HG02970 (cell line): Measurements from ENCODE around the gene LKAAEAR1.

Experiments used
- ATAC-seq: cut with Tn5 transposase; IDR thresholded peaks from one replicate; pipeline ENCODE4 v1.9.1; 2021; ENCODE audit warnings: mild to moderate bottlenecking, moderate library complexity, moderate number of reproducible peaks; ENCODE audit not compliant: unreplicated experiment, low FRiP score

The LKAAEAR1 gene

DNA sequence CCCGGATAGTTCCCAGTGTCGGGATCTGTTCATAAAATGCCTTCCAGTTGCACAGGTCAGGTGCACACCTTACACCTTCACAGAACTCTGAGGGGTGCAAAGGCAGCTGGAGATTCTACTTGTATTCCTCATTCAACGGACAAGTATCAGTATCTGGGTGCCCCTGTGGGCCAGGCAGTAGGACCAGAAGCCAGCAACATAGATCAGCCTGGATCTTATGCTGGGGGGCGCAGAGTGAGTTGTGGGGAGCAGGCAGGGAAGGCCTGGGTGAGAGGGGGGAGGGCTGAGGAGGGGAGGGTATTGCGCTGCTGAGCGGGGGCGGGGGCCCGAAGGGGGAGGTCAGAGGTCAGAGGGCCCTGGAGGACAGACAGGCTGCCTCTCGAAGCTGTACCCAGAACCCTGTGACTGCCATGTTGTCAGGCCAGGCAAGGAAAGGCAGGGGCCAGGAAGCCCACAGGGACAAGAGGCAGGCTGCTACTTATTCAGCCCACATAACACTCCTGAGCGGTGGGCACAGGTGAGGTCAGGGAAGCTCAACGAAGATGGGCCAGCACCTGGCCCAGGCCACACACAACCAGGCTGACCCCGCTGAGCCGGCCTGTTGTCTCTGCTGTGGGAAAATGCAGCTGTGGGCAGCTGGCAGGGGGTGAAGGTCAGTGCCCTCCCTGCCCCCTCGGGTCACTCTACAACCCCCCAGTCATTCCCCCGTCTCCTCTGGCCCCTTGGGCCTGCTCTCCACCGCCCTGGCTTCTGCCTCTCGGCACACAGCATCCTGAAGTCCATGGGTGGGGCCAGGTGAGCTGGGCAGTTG is 3.2 kb downstream of the LKAAEAR1 start:
- no peak for ATAC-seq

DNA sequence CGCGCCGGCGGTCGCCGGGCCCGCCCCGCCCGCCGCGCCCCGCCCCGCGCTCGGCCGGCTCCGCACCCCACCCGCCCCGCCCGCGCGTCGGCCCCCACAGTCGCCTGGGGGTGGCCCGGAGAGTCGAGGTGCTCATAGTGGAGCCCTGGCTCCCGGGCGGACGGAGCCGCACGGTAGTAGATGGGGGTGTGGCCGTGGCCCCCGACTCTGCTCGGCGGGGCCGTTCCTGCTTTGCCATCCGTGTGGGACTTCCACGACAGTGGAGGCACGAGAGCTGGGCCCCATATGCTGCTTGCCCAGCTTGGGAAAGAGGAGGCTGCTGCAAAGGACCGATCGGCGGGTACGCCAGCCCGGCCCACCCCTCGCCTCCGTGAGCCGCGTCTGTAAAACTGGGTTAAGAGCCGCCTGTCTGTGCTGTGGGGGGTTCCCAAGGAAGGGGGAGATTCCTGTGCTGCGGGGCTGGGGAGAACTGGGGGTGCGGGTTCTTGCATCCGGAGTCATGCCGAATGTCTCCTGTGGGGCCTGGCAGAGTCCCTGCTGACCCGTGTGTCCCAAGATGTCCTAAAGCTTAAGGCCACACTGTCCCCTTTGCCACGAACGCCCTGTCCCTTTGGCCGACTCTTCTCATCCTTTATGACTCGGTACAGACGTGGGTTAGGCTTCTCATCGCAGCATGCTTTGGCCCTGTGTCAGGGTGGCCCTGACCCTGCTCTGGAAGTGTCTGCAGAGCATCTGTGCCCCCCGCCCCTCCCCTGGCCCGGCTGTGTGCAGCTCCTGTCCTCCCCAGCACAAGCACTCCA is 4.0 kb downstream of the LKAAEAR1 start, which contains the start of gene OPRL1:
TSS of gene OPRL1 (plus strand) at position 70 of the 800 bp plus-strand sequence. CDS start 12,639 bp downstream, outside the sequence.
- no peak for ATAC-seq

DNA sequence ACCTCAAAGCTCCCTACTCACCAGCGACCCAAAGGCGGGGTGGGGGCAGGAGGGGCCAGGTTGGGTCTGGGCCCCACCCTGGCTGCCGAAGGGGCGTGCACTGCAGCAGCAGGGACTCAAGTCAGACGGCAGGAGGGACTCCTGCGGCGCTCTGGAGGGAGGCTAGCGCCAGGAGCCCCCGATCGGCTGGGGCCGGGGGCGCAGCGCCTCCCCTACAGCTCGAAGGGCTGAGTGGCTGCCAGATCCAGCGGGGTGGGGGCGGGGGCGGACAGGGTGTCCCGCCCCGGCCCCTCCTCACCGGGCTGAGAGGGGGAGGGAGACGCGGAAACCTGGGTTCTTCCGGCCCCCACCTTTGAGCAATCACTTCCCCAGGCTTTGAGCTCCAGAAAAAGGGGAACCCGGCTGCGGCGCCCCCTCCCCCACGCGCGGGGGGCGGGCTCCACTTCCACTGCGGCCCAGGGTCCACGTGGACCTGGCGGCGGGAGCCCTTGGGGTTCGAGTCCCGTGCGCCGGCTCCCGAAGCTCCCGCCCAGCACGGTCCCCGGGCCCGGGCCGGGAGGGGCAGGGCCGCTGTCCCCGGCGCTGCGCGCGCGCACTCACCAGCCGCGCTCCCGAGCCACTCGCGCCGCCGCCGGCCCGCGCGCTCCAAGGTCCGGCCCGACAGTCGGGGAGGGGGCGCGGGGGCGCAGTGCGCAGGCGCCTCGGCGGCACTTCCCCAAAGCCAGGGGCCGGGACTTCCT is 4.8 kb downstream of the LKAAEAR1 start, which contains the start of gene RGS19:
TSS of gene RGS19 (minus strand) at position 246 of the 740 bp plus-strand sequence. CDS start 2,632 bp downstream, outside the sequence.
- peak; percentile 40 for ATAC-seq

DNA sequence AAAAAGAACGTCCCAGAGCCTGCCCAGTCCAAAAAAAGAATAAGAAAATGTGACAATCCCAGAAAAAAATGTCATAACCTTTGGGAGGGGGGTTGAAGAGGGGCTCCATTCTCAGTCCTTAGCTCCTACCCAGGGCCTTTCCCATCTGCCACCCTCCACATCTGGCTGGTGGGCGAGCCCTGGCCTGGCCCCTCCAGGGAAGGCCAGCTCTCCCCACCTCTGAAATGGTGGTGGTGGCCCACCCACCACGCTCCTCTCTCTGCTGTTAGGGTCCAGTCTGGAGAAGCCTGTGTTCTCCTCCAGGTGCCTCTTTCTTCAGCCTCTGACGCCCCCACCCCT is 5.3 kb downstream of the LKAAEAR1 start:
- ATAC-seq, result no peak

DNA sequence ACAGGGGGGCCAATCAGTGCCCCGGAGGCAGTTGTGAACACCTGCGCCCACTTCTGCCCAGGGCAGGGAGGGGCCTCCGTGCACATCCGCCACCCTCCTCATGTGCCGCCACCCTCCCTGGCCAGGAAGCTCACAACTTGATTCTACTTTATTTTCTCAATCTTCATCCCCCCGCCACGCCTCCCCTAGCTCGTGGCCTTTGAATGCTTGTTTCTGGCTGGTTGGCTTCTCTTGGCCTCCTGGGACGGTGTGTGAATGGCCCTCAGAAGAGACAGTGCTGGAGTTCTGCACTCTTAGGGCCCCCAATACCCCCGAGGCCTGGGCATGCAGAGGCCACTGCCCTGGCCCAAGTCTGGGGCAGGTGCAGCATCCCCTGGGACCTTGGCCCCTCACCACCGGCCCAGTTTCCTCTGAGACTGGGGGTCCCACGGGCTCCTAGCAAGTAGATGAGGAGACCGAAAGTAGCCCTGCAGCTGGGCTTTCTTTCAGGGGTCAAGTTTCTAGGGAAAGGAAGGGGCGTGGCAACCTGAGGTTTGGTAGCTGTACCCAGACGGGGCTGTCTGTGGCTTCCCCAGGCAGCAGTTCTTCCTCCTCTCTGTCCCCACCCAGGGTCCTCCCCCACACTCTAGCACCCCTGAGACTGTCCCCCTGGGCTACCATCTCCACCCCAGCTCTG is 6.2 kb downstream of the LKAAEAR1 start:
- no peak for ATAC-seq

DNA sequence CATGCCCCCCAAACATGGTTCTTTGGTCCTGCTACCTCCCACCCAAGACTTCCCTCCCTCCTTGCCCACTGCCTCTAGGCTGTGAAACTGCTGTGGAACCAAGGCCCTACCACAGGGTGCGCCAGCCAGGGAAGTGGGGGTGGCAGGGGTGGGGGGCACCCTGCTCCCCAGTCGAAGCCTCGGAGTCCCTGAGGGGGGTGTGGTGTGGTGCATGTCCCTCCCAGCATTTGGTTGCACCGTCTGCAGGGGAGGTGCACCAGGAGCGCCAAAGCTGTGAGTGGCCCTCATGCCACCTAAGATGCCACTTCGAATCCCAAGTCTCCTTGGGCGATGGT is 6.7 kb downstream of the LKAAEAR1 start:
- no peak for ATAC-seq

DNA sequence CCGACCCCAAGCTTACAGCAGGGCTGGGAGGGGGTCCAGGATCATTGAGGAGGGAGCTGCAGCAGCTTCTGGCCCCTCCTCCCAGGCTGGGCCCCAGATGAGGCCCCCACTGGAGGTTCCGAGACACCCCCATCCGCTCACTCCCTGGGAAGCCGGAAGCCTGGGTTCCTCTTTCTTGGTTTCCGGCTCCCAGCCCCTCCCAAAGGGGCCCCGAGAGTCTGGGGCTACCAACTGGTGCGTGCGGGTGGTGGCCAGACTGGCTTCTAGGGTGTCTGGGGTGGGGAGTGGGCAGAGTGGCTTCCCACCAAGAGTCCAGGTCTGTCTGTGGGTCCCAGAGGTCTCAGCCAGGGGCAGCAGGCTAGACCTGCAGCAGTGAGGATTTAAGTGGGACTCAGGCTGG is 7.1 kb downstream of the LKAAEAR1 start:
- ATAC-seq, result no peak

DNA sequence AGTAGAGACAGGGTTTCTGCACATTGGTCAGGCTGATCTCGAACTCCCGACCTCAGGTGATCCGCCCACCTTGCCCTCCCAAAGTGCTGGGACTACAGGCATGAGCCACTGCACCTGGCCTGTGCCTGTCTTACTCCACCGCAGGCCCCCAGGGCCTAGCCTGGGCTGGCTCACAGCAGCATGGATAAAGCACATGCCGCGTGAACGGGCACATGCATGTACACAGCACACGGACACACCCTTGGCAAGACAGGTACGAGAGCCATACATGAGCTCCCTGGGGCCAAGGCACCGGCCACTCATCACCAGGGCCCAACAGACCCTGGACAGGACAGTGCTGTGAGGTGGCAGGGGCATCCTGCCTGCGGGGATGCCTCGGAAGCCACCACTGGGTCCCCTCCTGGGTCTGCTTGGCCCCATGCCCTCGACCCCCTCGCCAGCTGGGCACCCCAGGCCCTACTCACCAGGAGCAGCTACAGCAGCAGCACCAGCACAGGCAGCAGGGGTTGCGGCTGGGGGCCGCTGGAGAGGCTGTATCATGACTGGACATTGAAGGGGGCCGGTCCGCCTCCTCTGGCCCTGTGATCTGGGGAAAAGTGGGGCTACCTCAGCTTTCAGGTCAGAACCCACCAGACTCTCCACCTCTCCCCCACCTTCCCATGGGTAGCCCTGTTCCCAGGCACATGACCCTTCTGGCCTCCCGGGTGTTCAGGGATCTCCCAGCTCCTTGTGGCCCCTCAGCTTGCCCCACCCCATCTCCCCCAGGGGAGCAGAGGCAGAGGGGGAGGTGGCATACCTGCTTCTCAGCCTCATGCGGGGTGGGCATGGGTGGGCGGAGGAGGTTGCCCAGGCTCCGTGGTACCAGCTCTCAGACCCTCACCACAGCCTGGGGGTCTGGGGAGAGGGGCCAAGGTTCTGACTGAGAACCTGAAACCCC is 7.9 kb downstream of the LKAAEAR1 start:
- no peak for ATAC-seq

DNA sequence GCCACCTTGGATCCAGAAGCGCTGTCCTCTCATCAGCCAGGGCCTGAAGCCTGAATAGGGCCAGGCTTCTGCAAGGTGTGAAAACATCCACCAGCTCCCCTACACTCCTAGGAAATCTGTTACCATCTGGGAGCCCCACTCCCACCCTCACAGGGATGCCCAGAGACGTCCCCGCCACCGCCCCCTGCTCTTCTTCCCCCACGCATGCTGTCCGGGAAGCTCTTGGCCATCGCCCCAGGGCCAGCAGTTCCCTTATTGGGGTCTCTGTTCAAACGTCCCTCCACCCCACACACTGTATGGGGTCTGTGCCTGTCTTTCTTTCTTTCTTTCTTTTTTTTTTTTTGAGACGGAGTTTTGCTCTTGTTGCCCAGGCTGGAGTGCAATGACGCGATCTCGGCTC is 8.6 kb downstream of the LKAAEAR1 start:
- ATAC-seq, result no peak

DNA sequence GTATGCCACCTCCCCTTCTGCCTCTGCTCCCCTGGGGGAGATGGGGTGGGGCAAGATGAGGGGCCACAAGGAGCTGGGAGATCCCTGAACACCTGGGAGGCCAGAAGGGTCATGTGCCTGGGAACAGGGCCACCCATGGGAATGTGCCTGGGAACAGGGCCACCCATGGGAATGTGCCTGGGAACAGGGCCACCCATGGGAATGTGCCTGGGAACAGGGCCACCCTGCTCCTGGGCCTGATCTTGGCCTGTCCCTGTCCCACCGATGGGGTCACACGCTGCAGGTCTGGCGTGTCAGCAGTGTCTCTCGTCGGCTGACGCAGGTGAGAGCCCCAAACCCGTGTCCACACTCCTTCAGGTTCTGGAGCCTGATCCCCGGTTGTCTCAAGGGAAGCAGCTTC is 9.2 kb downstream of the LKAAEAR1 start:
- no peak for ATAC-seq

DNA sequence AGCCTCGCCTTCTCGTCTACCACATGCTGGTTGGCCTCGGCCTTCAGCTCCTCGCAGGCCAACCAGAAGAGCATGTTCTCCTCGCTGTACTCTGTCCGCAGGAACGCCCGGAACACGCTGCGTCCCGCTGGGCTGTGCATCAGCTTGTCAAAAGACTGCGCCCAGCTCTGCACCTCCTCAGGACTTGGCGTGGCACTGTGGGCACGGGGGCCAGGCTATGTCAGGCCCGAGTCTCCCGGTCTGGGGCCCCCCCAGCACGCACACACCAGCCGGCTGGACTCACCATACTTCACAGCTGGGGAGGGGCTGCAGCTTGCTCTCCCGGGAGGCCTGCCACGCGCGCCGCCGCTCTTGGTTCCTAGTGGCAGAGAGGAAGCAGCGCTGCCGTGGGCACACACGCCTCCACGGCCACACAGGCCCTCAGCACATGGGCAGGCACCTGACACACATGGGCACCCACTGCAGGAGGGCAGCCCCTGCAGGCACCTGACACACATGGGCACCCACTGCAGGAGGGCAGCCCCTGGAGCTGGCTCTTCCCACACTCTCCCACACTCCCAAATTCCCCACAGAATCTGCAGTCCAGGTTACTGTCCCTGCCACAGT is 9.9 kb downstream of the LKAAEAR1 start:
- no peak for ATAC-seq

DNA sequence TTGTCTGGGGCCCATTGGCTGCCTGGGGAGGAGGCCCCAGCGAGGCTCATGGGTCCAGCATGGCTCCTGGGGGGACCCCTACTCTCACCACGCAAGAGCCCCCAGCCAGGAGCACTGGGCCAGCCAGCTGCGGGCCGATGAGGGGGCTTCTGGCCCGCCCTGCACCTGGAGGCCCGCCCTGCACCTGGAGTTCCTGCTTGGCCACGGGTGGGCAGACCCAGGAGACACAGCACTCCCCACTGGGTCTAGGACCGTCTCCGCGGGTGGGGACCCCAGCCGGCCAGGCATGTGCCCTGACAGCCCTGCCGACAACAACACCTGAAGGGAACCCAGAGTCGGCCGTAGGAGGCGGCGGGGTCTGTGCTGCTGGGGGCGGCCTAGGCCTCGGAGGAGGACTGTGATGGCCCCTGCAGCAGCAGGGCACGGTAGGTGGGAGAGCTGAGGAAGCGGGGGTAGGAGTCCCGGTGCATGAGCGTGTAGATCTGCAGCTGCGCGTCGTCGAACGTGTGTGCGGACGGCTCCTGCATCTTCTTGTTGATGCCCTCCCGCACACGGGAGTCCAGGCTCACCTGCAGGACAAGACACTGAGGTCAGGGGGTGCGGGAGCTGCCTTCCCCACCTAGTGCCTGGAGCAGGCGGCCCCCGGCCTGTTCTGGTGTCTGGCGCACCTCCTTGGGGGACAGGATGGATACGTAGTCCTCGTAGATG is 10.6 kb downstream of the LKAAEAR1 start:
- no peak for ATAC-seq

DNA sequence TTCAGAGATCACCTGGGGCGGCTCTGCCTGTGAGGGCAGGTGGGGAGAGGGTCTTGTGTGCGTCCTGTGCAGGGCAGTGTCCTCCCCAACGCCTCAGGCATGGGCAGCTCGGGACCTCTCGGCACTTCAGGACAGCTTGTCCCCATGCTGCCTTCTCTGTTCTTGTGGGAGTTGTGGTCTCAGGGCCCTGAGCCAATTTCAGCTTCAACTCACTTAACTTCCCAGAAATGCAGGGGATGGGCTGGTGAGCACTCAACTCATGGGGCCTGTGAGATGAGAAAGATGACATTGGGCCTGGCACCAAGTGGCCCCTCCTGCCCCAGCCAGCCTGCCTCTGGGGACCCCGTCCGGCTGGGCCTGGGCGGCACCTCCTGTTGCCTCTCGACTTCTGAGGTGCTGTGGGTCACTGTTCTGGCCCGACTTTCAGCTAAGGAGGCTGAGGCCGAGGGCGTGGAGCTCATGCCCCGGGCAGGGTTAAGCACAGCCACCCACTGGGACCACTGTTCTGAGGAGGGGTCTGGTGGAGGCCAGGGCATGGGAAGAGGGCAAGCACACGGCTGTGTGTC is 11.6 kb downstream of the LKAAEAR1 start:
- ATAC-seq, result no peak

DNA sequence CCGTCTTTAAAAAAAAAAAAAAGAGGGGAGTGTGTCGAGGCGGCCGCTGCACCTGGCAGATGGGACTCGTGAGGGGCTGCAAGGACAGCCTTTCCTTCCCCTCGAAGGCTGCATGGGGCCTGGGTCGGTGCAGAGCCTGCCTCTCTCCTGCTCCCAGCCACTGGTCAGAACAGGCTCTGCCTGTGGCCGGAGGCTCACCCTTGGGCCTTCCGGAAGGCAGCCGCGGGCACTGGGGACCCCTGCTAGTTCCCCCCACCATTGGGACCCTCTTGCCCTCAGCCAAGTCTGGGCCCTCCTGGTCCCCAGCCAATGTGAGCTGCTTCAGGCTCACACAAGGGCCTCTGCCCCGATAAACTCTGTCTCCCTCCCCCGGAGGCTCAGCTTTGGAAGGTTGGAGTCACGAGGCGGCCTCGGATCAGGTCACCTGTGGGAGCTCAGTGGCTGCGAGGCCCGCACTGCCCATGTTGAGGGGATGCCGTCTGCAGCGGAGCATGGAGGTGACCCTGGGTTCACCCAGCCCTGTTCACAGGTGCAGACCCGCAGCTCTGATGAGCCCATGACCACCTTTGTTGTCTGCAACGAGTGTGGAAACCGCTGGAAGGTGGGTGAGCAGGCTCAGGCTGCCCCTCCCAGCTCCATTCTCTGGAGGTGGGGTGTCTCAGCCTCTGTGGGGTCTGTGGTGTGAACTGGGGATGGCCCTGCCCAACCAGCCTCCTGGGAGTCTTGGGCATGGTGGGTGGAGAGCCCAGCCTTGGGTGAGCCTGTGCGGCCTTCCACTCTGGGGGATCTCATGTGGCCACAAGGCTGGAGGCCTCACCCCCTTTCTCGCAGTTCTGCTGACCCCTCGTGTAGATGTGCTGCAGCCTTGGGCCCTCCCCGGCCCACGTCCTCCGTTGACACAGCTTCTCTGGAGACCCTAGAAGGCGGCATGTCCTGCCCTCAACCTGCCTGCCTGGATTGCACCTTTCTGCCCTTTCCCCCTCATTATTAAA is 12.6 kb downstream of the LKAAEAR1 start:
- ATAC-seq, result no peak

DNA sequence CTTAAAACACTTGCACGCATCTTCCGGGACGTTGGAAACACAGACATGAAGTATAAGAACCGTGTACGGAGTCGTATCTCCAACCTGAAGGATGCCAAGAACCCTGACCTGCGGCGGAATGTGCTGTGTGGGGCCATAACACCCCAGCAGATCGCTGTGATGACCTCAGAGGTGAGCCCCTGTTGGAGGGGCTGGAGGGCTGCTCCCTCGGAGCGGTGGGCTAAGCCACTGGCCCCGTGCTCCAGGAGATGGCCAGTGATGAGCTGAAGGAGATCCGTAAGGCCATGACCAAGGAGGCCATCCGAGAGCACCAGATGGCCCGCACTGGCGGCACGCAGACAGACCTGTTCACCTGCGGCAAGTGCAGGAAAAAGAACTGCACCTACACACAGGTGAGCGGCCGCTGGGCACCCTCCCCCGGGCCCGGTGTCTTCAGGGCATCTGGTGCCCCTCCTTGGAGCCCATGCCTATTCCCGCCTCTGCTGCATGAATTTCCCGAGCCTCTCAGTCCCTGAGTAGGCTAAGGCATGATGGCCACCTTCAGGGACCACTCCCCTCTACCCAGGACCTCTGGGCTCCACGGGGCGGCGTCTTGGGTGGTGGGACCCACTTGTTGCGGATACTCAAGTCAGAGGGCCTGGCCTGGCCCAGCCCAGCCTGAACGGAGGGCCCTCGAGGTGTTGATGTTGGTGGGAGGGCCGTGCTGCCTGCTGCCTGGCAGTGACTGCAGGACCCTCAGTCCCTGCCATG is 13.8 kb downstream of the LKAAEAR1 start:
- ATAC-seq, result no peak

DNA sequence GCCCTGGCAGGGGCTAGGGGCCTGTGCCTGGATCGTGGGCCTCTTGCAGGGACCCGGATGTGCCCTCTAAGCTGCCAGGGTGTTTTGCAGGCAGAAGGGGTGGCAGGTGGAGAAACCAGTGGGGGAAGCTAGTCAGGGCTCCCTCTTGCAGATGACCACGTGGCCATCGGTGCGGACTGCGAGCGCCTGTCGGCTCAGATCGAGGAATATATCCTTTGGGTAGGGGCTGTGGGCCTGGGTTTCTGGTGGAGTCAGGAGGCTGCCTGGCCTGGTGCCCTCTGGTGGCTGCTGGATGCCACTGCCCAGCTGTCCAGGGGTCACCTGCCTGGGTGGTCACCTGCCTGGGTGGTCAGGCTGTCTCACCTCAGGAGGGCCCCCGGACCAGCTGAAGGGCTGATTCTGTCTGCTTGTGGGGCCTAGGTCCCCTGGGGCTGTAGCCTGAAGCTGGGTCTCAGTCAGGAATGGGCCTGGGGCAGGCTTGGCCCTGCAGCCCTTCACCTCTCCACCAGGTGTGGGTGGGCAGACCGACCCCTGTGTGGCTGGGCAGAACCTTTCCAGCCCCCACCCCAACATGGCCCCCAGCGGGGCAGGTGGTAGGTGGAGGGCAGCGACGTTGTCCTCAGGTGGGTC is 14.5 kb downstream of the LKAAEAR1 start:
- no peak for ATAC-seq
